NB4 (cell line): Measurements from ENCODE around the gene FAM120A.

Source experiments
- CTCF ChIP-seq: IDR thresholded peaks from one replicate; pipeline ENCODE4 v1.5.1; 2012; ENCODE audit warnings: low read depth, low read length
- MYC ChIP-seq: IDR thresholded peaks from 2 replicates; pipeline ENCODE4 v1.6.1; 2011; ENCODE audit warnings: low read depth, low read length
- POLR2A ChIP-seq: IDR thresholded peaks from 2 replicates; pipeline ENCODE4 v1.6.1; 2011; ENCODE audit warnings: mild to moderate bottlenecking; ENCODE audit not compliant: insufficient read length; ENCODE audit errors: extremely low read depth

GRCh38 chr9:93532141-93532540 lies 80.7 kb downstream of the FAM120A start:
- TF ChIP-seq CTCF (no peak), POLR2A (no peak), MYC (no peak)
